ENCODE results near the gene STK35. TPM values are rescaled to one million over a fixed set of nuclear protein-coding genes. Genes with fewer than 3 reads are reported as not detected.
"Not testable (repeated sequence)": the region's sequence is repeated elsewhere in the genome, so short reads cannot be mapped to it uniquely, and the experiment has no call there.

STK35 gene
- total RNA-seq, 2 experiments from 2014 or later: 14.9 to 16.2 TPM

DNA sequence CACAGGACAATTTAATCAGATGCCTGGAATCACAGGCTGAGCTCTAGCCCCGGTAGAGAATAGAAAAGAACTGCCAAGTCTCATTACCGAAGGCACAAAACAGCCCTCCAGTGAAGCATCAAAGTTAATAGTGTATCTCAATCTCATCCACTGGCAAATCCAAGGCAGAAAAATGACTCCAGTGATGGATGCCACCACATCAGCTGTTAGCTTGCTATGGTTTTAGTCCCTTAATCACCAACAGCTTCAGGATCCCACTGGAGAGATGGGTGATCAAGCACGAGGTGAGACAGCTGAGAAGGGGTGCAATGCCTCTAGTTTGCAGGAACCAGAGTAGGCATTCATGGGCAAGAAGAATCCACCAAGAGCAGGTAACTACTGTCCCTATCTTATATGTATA lies 81.8 kb downstream of the STK35 start:
- Mint-ChIP-seq H3K36me3 (ENCODE audit: low read depth) (no peaks in the 10 kb centered on the region), H3K4me1 (ENCODE audit: low read depth) (no peaks in the 10 kb centered on the region), H3K9me3 (ENCODE audit: insufficient read depth) (no peaks in the 10 kb centered on the region), H3K27ac (no peak overlapping the region), H3K27me3 (ENCODE audit: low read depth) (peaks cover 12% of the 10 kb centered on the region), H3K4me3 (no peak overlapping the region)
- ChIA-PET POLR2A (interaction anchor here (1.2 kb wide), 1 partner anchor 312 kb away, joined by 5 read pairs; no protein-coding TSS in a partner anchor), CTCF (interaction anchor here (2.2 kb wide), 1 partner anchor 11 kb away, joined by 11 read pairs; no protein-coding TSS in a partner anchor)
- no peak for ATAC-seq
- no peak for DNase-seq

DNA sequence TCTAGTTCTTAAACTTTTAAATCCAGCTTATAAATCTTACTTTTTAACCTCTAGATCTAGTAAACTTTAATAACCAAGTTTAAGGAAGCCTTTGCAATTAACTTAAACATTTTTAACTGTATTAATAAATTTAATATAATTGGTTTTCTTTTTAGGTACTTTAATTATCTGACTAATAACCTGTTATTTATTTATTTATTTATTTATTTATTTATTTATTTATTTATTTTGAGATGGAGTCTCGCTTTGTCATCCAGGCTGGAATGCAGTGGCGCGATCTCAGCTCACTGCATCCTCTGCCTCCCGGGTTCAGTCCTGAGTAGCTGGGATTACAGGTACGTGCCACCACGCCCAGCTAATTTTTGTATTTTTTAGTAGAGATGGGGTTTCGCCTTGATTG lies 83.3 kb downstream of the STK35 start:
- H3K27ac Mint-ChIP-seq; H3K36me3 Mint-ChIP-seq (ENCODE audit: low read depth); H3K4me3 Mint-ChIP-seq; POLR2A ChIA-PET; CTCF ChIA-PET; H3K4me1 Mint-ChIP-seq (ENCODE audit: low read depth); ATAC-seq; H3K9me3 Mint-ChIP-seq (ENCODE audit: insufficient read depth); DNase-seq: not testable (repeated sequence)
- peaks cover 14% of the 10 kb centered on the region for H3K27me3 Mint-ChIP-seq (ENCODE audit: low read depth)

DNA sequence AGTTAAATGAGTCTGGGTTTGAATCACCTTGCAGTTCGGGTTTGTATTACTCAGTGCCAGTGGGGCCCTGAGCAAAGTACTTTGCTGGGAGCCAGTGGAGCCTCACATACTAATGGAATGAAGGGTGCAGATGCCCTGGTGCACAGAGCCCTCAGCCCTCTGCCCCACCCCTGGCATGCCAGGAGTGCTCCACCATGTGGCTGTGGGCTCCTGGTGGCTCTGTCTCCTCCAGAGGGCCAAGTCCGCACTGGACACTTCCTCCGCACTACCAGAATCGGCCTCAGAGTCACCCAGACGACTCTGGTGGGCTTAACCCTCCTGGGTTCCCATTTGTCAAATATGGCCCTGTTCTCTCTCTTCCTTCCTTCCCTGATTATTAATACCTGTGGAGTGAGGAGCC lies 94.0 kb downstream of the STK35 start:
- DNase-seq (no peak), ATAC-seq (no peak)
- Mint-ChIP-seq H3K4me1 (ENCODE audit: low read depth) (no peaks in the 10 kb centered on the region), H3K36me3 (ENCODE audit: low read depth) (no peaks in the 10 kb centered on the region), H3K27me3 (ENCODE audit: low read depth) (peaks cover 5% of the 10 kb centered on the region), H3K27ac (no peak overlapping the region), H3K4me3 (no peak overlapping the region), H3K9me3 (ENCODE audit: insufficient read depth) (no peaks in the 10 kb centered on the region)
- ChIA-PET CTCF (interaction anchor here (1.6 kb wide), 1 partner anchor 23 kb away, joined by 4 read pairs; no protein-coding TSS in a partner anchor), POLR2A (no interaction called here)

DNA sequence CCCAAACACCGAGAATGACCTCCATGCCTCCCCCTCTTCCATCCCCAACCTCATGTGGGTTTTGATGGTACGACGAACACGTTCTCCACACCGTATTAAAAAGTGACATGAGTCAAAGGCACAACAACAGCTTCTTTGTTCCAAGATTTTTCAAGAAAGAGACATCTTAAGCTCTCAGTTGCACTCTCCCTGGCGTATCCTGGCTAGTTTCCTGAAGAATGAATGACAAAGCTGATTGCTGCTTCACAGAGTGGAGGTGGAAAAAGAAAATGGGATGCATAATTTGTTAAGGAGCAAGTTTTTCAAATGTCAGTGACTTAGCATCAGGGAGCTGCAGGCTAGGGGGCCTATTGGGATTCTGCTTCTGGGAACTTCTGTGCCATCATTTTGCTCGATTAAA lies 95.5 kb downstream of the STK35 start:
- Mint-ChIP-seq H3K4me1 (ENCODE audit: low read depth) (no peaks in the 10 kb centered on the region), H3K27me3 (ENCODE audit: low read depth) (peaks cover 7% of the 10 kb centered on the region), H3K36me3 (ENCODE audit: low read depth) (no peaks in the 10 kb centered on the region), H3K4me3 (no peak overlapping the region), H3K9me3 (ENCODE audit: insufficient read depth) (no peaks in the 10 kb centered on the region), H3K27ac (no peak overlapping the region)
- POLR2A ChIA-PET: interaction anchor here (1.2 kb wide), 1 partner anchor 11 kb away, joined by 3 read pairs; no protein-coding TSS in a partner anchor
- ATAC-seq (no peak), DNase-seq (no peak)
- CTCF ChIA-PET: interaction anchor here (1.0 to 1.1 kb wide), 2 partner anchors 12 to 232 kb away, joined by 3 to 4 read pairs; no protein-coding TSS in a partner anchor

Other genes starting within 250 kb of the STK35 start
- gene SIRPA, start 206.4 kb upstream of the STK35 start, total RNA-seq: not detected
- not detected for gene PDYN, start 107.8 kb upstream of the STK35 start, total RNA-seq
- not detected for gene TGM3, start 194.2 kb downstream of the STK35 start, total RNA-seq